Peyer's patch (tissue), 4 donors: ENCODE measurements around the gene PHB1. TPM values are rescaled to one million over a fixed set of nuclear protein-coding genes. Genes with fewer than 3 reads are reported as not detected.

Experiments used
- DNase-seq, 3 donors: peaks; one replicate each; pipeline ENCODE4 v3.0.0-alpha.2; 2017 to 2019
- H3K27ac ChIP-seq, 4 donors: fragments of 200-600 bp; sonication (generic); one replicate each; pipeline ENCODE4 v1.5.1; 2016 to 2019
- H3K27me3 ChIP-seq, 2 donors: fragments of 200-600 bp; sonication (generic); one replicate each; pipeline ENCODE4 v1.5.1; 2019
- H3K36me3 ChIP-seq, 3 donors: fragments of 200-600 bp; sonication (generic); one replicate each; pipeline ENCODE4 v1.5.1; 2016 to 2019
- H3K4me1 ChIP-seq, 4 donors: fragments of 200-600 bp; sonication (generic); one replicate each; pipeline ENCODE4 v1.5.1; 2016 to 2019
- H3K4me3 ChIP-seq, 4 donors: fragments of 200-600 bp; sonication (generic); 1 replicate in 3 of 4; 2 replicates in 1 of 4; pipeline ENCODE4 v1.5.1; 2016 to 2019; ENCODE audit warnings: mild to moderate bottlenecking in 1 of 4
- H3K9me3 ChIP-seq, 4 donors: fragments of 200-600 bp; sonication (generic); one replicate each; pipeline ENCODE4 v1.5.1; 2016 to 2019; ENCODE audit warnings: mild to moderate bottlenecking in 1 of 4
- CTCF ChIP-seq, 6 experiments: fragments of 450-650 bp in 4 of 6; fragments of 200-600 bp in 2 of 6; sonication (generic) in 1 of 6; IDR thresholded peaks; one replicate each; pipeline ENCODE4 v1.5.1; 2017 to 2019; ENCODE audit warnings: antibody characterized with exemption in 6 of 6, mild to moderate bottlenecking in 3 of 6, moderate library complexity in 1 of 6
- POLR2A ChIP-seq, 2 donors: fragments of 450-650 bp; IDR thresholded peaks; one replicate each; pipeline ENCODE4 v1.5.1; 2017; ENCODE audit warnings: antibody characterized with exemption in 2 of 2, mild to moderate bottlenecking in 2 of 2, moderate library complexity in 2 of 2
- total RNA-seq, 4 donors: library from RNA; depleted of rRNA; stranded (reverse); fragments of >200 nt; gene quantifications; one replicate each; pipeline ENCODE4 v1.1.0, GENCODE V29; 2016

Gene PHB1
- total RNA-seq, 4 donors from 2014 or later: 59.5 to 75.9 (median 69.9) TPM

GRCh38 chr17:49439305-49439672, 24.6 kb upstream of the PHB1 start:
- no peak for DNase-seq
- Histone ChIP-seq H3K36me3 (no peaks in the 10 kb centered on the region), H3K27me3 (no peaks in the 10 kb centered on the region), H3K4me1 (no peaks in the 10 kb centered on the region), H3K9me3 (no peaks in the 10 kb centered on the region), H3K27ac (no peak overlapping the region), H3K4me3 (no peak overlapping the region)
- TF ChIP-seq POLR2A (IDR thresholded peaks at IDR 0.05): no peak
- TF ChIP-seq CTCF (IDR thresholded peaks at IDR 0.05): no peak

DNA sequence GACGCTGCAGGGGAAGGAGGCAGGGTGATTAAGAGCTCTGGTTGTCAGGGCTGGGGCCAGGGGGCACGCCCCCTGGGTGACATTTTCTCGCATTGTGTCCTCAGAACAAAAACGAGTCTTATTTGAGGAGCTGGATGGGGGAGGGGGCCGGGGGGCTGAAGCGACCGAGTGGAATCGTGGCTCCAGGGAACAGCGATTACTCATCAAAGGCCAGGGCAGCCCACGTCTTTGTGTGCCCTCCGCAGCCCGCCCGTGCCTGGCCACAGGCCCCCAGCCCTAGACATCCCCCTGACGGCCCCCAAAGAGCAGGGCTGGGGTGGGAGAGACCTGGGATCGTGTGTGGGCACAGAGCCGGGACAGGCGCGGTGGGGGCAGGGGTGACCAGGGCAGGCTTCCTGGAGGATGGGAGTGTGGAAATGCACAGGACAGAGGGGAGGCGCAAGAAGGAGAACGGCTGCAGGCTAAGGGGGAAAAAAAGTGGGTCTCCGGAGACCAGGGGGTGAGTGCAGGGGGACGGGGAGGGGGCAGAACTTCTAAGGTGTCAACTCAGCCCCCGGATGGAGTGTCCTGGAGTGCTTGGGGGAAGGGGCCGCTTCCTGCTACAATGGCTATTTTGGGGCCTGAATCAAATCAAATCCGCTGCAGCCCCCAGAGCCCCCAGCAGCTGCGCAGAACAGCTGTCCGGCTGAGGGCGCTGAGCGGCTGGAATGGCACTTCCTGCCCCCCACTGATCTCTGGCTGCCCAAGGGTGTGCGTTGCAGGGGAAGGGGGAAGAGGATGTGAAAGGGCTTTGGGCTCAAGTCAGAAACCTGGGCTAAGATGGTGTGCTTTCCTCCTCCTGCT, 24.0 kb upstream of the PHB1 start:
- H3K36me3 ChIP-seq: no peaks in the 10 kb centered on the region
- no peak for DNase-seq
- H3K27ac ChIP-seq: no peak overlapping the region
- TF ChIP-seq CTCF (IDR thresholded peaks at IDR 0.05) (no peak), POLR2A (IDR thresholded peaks at IDR 0.05) (no peak)
- H3K4me3 ChIP-seq: no peak overlapping the region
- H3K4me1 ChIP-seq: no peaks in the 10 kb centered on the region
- H3K9me3 ChIP-seq: no peaks in the 10 kb centered on the region
- H3K27me3 ChIP-seq: no peaks in the 10 kb centered on the region

DNA sequence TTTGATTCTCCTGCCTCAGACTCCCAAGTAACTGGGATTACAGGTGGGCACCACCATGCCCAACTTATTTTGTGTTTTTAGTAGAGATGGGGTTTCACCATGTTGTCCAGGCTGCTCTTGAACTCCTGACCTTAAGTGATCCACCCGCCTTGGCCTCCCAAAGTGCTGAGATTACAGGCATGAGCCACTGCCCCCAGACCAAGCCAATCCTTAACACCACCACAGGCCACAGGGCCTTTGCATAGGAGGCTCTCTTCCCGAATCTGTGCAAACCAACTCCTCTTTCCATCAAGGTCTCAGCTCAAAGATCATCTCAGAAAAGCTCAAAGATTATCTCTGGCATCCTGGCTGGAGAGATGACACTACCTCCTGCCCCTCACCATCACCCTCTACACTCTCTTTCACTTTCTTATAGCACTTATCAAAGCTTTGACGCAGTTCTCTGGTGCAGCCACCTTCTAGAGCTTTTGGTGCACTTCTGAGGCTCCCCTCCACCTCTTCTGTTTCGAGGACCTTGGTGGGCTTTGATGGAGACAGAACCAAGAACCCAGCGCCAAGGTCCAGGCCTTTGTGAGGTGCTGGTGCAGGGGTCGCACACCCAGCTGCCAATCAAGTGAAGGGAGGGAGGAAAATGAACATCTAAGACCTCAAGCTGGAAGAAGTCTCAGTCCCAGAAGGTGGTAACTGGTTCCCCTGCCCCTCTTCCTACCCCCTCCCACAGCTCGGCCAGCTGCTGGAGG, 23.2 kb upstream of the PHB1 start:
- Histone ChIP-seq H3K27ac (no peak overlapping the region), H3K4me3 (no peak overlapping the region), H3K9me3 (no peaks in the 10 kb centered on the region), H3K36me3 (no peaks in the 10 kb centered on the region), H3K4me1 (no peaks in the 10 kb centered on the region), H3K27me3 (no peaks in the 10 kb centered on the region)
- no peak for TF ChIP-seq POLR2A (IDR thresholded peaks at IDR 0.05)
- no peak for TF ChIP-seq CTCF (IDR thresholded peaks at IDR 0.05)
- DNase-seq: peak in 1 of 3 donors; percentile 5

DNA sequence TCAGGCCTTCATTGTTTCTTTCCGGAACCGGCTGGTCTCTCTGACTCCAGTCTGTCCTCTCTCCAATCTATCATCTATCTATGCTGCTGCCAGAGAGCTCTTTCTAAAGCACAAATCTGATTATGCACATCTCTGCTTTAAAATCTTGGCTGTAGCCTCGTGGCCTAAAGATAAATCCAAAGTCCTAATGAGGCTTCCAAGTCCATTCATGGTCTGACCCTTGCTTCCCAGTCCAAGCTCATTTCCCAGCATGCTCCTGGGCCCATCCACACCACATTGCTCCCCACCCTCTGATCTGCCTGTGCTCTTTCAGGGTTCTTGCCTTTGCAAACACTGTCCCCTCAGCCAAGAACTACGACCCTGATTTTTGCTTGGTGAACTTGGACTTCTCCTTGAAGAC, 21.5 kb upstream of the PHB1 start:
- H3K36me3 ChIP-seq: no peaks in the 10 kb centered on the region
- no peaks in the 10 kb centered on the region for H3K27me3 ChIP-seq
- DNase-seq: no peak
- H3K27ac ChIP-seq: no peak overlapping the region
- H3K4me3 ChIP-seq: no peak overlapping the region
- TF ChIP-seq CTCF (IDR thresholded peaks at IDR 0.05) (no peak), POLR2A (IDR thresholded peaks at IDR 0.05) (no peak)
- no peaks in the 10 kb centered on the region for H3K9me3 ChIP-seq
- H3K4me1 ChIP-seq: no peaks in the 10 kb centered on the region

GRCh38 chr17:49435671-49436029, 21.0 kb upstream of the PHB1 start:
- no peak for DNase-seq
- Histone ChIP-seq H3K4me1 (no peaks in the 10 kb centered on the region), H3K27ac (no peak overlapping the region), H3K27me3 (no peaks in the 10 kb centered on the region), H3K9me3 (no peaks in the 10 kb centered on the region), H3K36me3 (no peaks in the 10 kb centered on the region), H3K4me3 (no peak overlapping the region)
- TF ChIP-seq CTCF (IDR thresholded peaks at IDR 0.05) (no peak), POLR2A (IDR thresholded peaks at IDR 0.05) (no peak)
